ENCODE measurements around the gene ATP11C. TPM values are rescaled to one million over a fixed set of nuclear protein-coding genes. Genes with fewer than 3 reads are reported as not detected.

The ATP11C gene
- total and polyA plus RNA-seq, 2 donors, result 19.3 to 69.2 TPM

GRCh38 chrX:139798701-139799100, 134.2 kb downstream of the ATP11C start:
- Histone ChIP-seq H3K4me3 (ENCODE audit: low read depth, low read length) (no peak overlapping the region), H3K27ac (ENCODE audit: low read depth) (no peak overlapping the region), H3K4me1 (ENCODE audit: insufficient read depth) (no peaks in the 10 kb centered on the region), H3K36me3 (ENCODE audit: insufficient read depth) (peaks cover 2% of the 10 kb centered on the region)
- no peak for DNase-seq (ENCODE audit: extremely low spot score)
- 98% methylated on average over 4 of the region's 4 CpGs for WGBS

GRCh38 chrX:139795196-139795595, 137.7 kb downstream of the ATP11C start:
- H3K36me3 ChIP-seq (ENCODE audit: insufficient read depth), result no peaks in the 10 kb centered on the region
- no peaks in the 10 kb centered on the region for H3K4me1 ChIP-seq (ENCODE audit: insufficient read depth)
- H3K27ac ChIP-seq (ENCODE audit: low read depth), result no peak overlapping the region
- WGBS, result 100% methylated on average over 1 of the region's 1 CpG
- H3K4me3 ChIP-seq (ENCODE audit: low read depth, low read length), result no peak overlapping the region
- DNase-seq (ENCODE audit: extremely low spot score), result no peak

- WGBS, result 100% methylated on average over 2 of the region's 2 CpGs
- H3K27ac ChIP-seq (ENCODE audit: low read depth), result no peak overlapping the region
- no peak for DNase-seq (ENCODE audit: extremely low spot score)
These were observed 145.3 kb downstream of the ATP11C start for GRCh38 chrX:139787601-139788000.

GRCh38 chrX:139784807-139785206, 148.0 kb downstream of the ATP11C start:
- Histone ChIP-seq H3K27ac (ENCODE audit: low read depth) (no peak overlapping the region), H3K4me3 (ENCODE audit: low read depth, low read length) (no peak overlapping the region), H3K36me3 (ENCODE audit: insufficient read depth) (no peaks in the 10 kb centered on the region), H3K4me1 (ENCODE audit: insufficient read depth) (no peaks in the 10 kb centered on the region)
- 89% methylated on average over 1 of the region's 1 CpG for WGBS
- no peak for DNase-seq (ENCODE audit: extremely low spot score)

More at GRCh38 chrX:139787601-139788000, 145.3 kb downstream of the ATP11C start:
- no peak overlapping the region for H3K4me3 ChIP-seq (ENCODE audit: low read depth, low read length)
- H3K36me3 ChIP-seq (ENCODE audit: insufficient read depth), result no peaks in the 10 kb centered on the region
- H3K4me1 ChIP-seq (ENCODE audit: insufficient read depth), result no peaks in the 10 kb centered on the region

DNA sequence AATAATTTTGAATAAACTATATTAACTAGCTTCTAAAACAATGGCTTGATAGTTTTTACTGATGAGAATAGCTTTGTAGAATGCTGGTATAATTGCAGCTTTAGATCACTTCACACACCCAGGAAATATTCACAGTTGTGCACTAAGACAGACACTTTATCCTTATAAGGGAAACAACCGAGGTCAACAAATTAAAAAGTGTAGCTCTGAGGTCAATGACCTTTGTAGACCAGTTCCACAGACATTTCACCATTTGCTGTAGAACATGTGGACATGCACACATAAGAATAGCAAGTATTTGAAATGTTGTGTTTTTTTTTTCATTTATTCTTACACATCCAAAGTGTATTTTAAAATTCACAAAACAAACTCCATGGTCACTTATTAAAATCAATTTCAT, 148.9 kb downstream of the ATP11C start:
- no peak for DNase-seq (ENCODE audit: extremely low spot score)
- H3K4me1 ChIP-seq (ENCODE audit: insufficient read depth), result no peaks in the 10 kb centered on the region
- no peak overlapping the region for H3K4me3 ChIP-seq (ENCODE audit: low read depth, low read length)
- H3K27ac ChIP-seq (ENCODE audit: low read depth), result no peak overlapping the region
- WGBS, result 84% methylated on average over 1 of the region's 1 CpG
- no peaks in the 10 kb centered on the region for H3K36me3 ChIP-seq (ENCODE audit: insufficient read depth)

- Histone ChIP-seq H3K4me1 (ENCODE audit: insufficient read depth) (no peaks in the 10 kb centered on the region), H3K36me3 (ENCODE audit: insufficient read depth) (no peaks in the 10 kb centered on the region), H3K4me3 (ENCODE audit: low read depth, low read length) (no peak overlapping the region), H3K27ac (ENCODE audit: low read depth) (no peak overlapping the region)
- 94% methylated on average over 3 of the region's 3 CpGs for WGBS
- no peak for DNase-seq (ENCODE audit: extremely low spot score)
These were observed 149.8 kb downstream of the ATP11C start for GRCh38 chrX:139783030-139783429.

- no peaks in the 10 kb centered on the region for H3K36me3 ChIP-seq (ENCODE audit: insufficient read depth)
- no peaks in the 10 kb centered on the region for H3K4me1 ChIP-seq (ENCODE audit: insufficient read depth)
- no peak for DNase-seq (ENCODE audit: extremely low spot score)
- H3K4me3 ChIP-seq (ENCODE audit: low read depth, low read length), result no peak overlapping the region
- H3K27ac ChIP-seq (ENCODE audit: low read depth), result no peak overlapping the region
- WGBS, result 97% methylated on average over 3 of the region's 3 CpGs
These were observed 156.3 kb downstream of the ATP11C start for GRCh38 chrX:139776599-139776998.

DNA sequence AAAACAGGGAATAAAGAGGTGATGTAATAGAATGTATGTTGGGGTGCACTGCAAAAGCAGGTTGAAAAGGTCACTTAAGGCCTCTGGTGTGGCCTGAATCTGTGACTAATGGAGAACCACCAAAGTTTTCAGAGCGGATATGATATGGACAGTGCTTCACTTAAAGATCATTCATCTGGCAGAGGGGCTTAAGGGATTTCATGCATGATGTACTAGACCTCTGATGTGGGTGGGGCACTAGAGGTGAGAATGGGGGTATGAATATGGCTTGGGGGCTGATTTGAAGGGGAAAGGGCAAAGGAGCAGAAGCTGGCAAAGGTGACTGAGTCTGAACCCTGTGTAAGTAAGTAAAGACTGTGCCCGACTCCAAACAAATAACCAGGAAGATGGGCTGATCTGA, 162.5 kb downstream of the ATP11C start:
- WGBS, result 89% methylated on average over 2 of the region's 2 CpGs
- H3K36me3 ChIP-seq (ENCODE audit: insufficient read depth), result no peaks in the 10 kb centered on the region
- no peak for DNase-seq (ENCODE audit: extremely low spot score)
- H3K4me1 ChIP-seq (ENCODE audit: insufficient read depth), result no peaks in the 10 kb centered on the region
- no peak overlapping the region for H3K27ac ChIP-seq (ENCODE audit: low read depth)
- H3K4me3 ChIP-seq (ENCODE audit: low read depth, low read length), result no peak overlapping the region

DNA sequence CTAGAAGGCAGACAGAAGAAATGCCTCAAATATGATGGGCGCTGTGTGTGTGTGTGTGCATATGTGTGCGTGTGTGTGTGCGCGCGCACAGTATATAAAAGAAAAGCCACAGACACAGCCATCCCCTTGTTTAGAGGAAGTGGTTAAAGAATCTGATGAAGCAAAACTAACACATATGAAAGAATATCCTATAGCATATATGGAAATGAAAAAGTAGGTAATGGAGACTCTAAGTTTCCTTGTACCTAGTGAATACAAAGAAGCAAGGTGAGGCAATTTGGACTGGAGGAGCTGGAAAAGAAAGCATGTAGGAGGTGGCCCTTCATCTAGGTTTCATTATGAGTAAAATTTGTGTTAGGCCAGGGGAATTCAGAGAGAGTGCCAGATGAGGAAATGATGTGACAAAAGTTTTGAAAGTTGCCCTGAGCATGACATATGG, 166.3 kb downstream of the ATP11C start:
- Histone ChIP-seq H3K4me3 (ENCODE audit: low read depth, low read length) (no peak overlapping the region), H3K27ac (ENCODE audit: low read depth) (no peak overlapping the region), H3K36me3 (ENCODE audit: insufficient read depth) (no peaks in the 10 kb centered on the region), H3K4me1 (ENCODE audit: insufficient read depth) (no peaks in the 10 kb centered on the region)
- 95% methylated on average over 5 of the region's 5 CpGs for WGBS
- DNase-seq (ENCODE audit: extremely low spot score), result no peak

DNA sequence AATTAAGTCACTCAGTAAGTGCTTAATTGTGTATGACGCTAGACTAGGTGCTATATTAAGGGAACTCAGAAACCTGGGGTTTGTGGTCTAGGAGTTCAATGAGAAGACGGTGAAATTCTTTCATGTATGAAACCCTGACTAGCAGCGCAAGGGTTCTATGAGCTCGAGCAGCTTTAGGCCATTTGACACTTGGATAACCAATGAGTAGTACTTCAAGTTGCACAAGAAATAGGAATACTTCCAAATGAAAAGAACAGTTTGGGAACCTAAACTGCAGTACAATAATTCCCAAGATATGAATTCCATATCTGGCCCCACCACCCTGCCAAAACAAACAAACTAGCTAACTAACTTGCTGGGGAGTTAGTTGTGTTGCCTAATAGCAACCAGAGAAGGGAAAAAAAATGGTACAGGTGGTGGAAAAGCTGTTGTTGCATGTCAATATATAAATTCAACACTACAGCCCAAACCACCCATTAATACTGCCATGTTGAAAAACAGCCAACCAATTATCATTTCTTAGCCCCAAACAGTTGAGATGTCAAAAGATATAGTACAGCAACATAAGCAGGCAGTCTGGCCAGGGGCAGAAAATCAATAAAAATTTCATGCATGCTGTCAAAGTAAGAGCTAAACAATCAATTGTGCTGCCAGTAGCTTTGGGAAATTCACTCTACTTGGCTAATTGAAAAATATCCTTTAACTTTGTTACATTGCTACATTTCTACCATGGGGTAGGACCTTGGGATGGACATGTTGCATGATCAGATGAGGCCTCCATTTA, 170.3 kb downstream of the ATP11C start:
- no peaks in the 10 kb centered on the region for H3K4me1 ChIP-seq (ENCODE audit: insufficient read depth)
- WGBS, result 93% methylated on average over 4 of the region's 4 CpGs
- H3K36me3 ChIP-seq (ENCODE audit: insufficient read depth), result no peaks in the 10 kb centered on the region
- H3K4me3 ChIP-seq (ENCODE audit: low read depth, low read length), result no peak overlapping the region
- no peak overlapping the region for H3K27ac ChIP-seq (ENCODE audit: low read depth)
- DNase-seq (ENCODE audit: extremely low spot score), result no peak

DNA sequence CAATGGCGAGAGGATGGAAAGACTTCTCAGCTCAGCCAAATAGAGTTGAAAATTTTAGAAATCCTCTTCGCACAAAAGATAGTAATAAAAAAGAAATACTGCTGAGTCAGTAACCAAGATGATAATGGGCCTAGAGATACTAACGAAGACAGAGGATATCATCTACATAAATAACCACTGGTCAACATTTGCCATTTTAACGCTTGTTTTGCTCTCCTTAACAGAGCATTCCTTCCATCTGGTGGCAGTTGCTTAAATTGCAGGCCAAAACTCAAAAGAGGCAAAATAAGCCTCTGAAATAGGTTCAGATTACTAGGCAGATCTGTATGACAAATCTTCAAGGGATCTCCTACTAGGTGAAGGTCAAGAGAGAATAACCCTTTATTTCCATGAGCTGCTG, 173.2 kb downstream of the ATP11C start:
- Histone ChIP-seq H3K4me3 (ENCODE audit: low read depth, low read length) (no peak overlapping the region), H3K4me1 (ENCODE audit: insufficient read depth) (no peaks in the 10 kb centered on the region), H3K36me3 (ENCODE audit: insufficient read depth) (no peaks in the 10 kb centered on the region), H3K27ac (ENCODE audit: low read depth) (no peak overlapping the region)
- WGBS, result 90% methylated on average over 4 of the region's 4 CpGs
- DNase-seq (ENCODE audit: extremely low spot score), result no peak

DNA sequence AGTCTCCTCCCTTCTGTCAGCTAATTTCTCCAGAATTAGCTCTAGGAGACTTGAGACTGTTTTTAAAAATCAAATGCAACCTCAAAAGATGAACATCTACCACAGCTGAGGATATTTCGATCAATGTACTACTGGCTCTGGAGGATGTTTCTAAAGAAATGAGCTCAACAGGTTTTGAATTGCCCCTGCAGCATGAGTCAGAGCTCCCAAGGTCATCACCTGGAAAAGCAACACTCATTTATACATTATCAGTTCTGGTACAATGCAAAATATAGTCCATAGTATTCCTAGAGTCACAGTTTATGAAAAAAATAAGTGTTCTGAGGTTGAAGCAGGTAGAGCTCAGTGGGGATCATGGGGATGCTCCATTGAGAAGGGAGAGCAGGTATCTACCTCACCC, 174.0 kb downstream of the ATP11C start:
- Histone ChIP-seq H3K27ac (ENCODE audit: low read depth) (no peak overlapping the region), H3K4me3 (ENCODE audit: low read depth, low read length) (no peak overlapping the region), H3K36me3 (ENCODE audit: insufficient read depth) (no peaks in the 10 kb centered on the region), H3K4me1 (ENCODE audit: insufficient read depth) (no peaks in the 10 kb centered on the region)
- DNase-seq (ENCODE audit: extremely low spot score), result no peak
- 95% methylated on average over 1 of the region's 1 CpG for WGBS

- no peak overlapping the region for H3K27ac ChIP-seq (ENCODE audit: low read depth)
- H3K4me1 ChIP-seq (ENCODE audit: insufficient read depth), result no peaks in the 10 kb centered on the region
- no peak overlapping the region for H3K4me3 ChIP-seq (ENCODE audit: low read depth, low read length)
- 89% methylated on average over 4 of the region's 4 CpGs for WGBS
- H3K36me3 ChIP-seq (ENCODE audit: insufficient read depth), result no peaks in the 10 kb centered on the region
- no peak for DNase-seq (ENCODE audit: extremely low spot score)
These were observed 174.6 kb downstream of the ATP11C start for GRCh38 chrX:139758250-139758649.

DNA sequence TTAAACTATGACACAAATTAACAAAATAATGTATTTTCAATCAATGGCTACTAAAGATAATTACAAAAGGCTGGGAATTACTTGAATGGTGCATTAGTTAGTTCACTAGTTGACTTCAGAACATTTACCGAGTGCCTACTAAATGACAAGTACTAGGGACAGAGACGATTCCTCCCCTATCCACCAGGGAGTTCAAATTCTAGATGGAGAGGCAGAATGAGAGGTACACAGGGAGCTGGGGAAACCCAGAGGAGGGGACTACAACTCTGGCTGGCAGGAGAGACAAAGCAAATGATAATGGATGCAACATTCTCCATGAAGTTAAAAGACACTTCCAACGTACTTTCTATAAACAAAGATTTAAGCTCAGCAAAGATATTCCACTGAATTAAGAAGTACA, 181.8 kb downstream of the ATP11C start:
- H3K4me3 ChIP-seq (ENCODE audit: low read depth, low read length), result no peak overlapping the region
- H3K27ac ChIP-seq (ENCODE audit: low read depth), result no peak overlapping the region
- H3K36me3 ChIP-seq (ENCODE audit: insufficient read depth), result no peaks in the 10 kb centered on the region
- H3K4me1 ChIP-seq (ENCODE audit: insufficient read depth), result no peaks in the 10 kb centered on the region
- DNase-seq (ENCODE audit: extremely low spot score), result no peak
- whole genome bisulfite sequencing, result 76% methylated on average over 3 of the region's 3 CpGs

- Histone ChIP-seq H3K36me3 (ENCODE audit: insufficient read depth) (no peaks in the 10 kb centered on the region), H3K4me1 (ENCODE audit: insufficient read depth) (no peaks in the 10 kb centered on the region), H3K4me3 (ENCODE audit: low read depth, low read length) (no peak overlapping the region), H3K27ac (ENCODE audit: low read depth) (no peak overlapping the region)
- DNase-seq (ENCODE audit: extremely low spot score), result no peak
These were observed 182.5 kb downstream of the ATP11C start for GRCh38 chrX:139750390-139750789.
